ENCODE measurements around the gene NOS1AP. TPM values are rescaled to one million over a fixed set of nuclear protein-coding genes. Genes with fewer than 3 reads are reported as not detected.
A peak's percentile ranks its signal among the peaks of the same experiment; 100 is the strongest.

NOS1AP gene
- total RNA-seq, 1 experiment from 2014 or later = 14.7 TPM

DNA sequence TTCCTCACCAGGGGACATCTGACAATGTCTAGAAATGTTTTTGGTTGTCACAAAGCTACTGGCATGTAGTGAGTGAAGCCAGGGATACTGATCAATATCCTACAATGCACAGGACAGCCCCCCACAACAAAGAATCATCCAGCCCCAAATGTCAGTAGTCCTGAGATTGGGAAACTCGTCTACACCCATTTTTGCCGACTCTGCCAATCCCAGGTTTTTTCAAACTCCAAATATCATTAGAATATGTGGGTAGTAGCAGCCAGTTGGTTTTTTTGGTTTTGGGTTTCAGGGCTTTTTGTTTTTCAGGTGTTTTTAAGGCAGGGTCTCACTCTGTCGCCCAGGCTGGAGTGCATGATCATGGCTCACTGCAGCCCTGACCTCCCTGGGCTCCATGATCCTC is 301.2 kb downstream of the NOS1AP start (continued):
- TF ChIP-seq NFATC4 (CRISPR knock-in tag; IDR thresholded peaks at IDR 0.05) = no peak
- TF ChIP-seq, protein P1, sequence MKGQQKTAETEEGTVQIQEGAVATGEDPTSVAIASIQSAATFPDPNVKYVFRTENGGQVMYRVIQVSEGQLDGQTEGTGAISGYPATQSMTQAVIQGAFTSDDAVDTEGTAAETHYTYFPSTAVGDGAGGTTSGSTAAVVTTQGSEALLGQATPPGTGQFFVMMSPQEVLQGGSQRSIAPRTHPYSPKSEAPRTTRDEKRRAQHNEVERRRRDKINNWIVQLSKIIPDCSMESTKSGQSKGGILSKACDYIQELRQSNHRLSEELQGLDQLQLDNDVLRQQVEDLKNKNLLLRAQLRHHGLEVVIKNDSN (CRISPR knock-in tag; IDR thresholded peaks at IDR 0.05) = no peak
- TF ChIP-seq, protein P2, sequence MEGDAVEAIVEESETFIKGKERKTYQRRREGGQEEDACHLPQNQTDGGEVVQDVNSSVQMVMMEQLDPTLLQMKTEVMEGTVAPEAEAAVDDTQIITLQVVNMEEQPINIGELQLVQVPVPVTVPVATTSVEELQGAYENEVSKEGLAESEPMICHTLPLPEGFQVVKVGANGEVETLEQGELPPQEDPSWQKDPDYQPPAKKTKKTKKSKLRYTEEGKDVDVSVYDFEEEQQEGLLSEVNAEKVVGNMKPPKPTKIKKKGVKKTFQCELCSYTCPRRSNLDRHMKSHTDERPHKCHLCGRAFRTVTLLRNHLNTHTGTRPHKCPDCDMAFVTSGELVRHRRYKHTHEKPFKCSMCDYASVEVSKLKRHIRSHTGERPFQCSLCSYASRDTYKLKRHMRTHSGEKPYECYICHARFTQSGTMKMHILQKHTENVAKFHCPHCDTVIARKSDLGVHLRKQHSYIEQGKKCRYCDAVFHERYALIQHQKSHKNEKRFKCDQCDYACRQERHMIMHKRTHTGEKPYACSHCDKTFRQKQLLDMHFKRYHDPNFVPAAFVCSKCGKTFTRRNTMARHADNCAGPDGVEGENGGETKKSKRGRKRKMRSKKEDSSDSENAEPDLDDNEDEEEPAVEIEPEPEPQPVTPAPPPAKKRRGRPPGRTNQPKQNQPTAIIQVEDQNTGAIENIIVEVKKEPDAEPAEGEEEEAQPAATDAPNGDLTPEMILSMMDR (IDR thresholded peaks at IDR 0.05) = no peak

GRCh38 chr1:162371611-162372010 is 302.1 kb downstream of the NOS1AP start:
- Mint-ChIP-seq H3K27ac (peak overlapping the region; percentile 29), H3K27me3 (ENCODE audit: low read depth) (no peaks in the 10 kb centered on the region), H3K9me3 (no peaks in the 10 kb centered on the region), H3K4me3 (no peak overlapping the region), H3K4me1 (no peaks in the 10 kb centered on the region), H3K36me3 (no peaks in the 10 kb centered on the region; the same call in 1 of the 2 replicates)
- TF ChIP-seq SMAD3 (CRISPR knock-in tag; IDR thresholded peaks at IDR 0.05; ENCODE audit: borderline replicate concordance) (no peak), IRF2 (CRISPR knock-in tag; IDR thresholded peaks at IDR 0.05; ENCODE audit: borderline replicate concordance, low read depth) (no peak), ELF4 (CRISPR knock-in tag; IDR thresholded peaks at IDR 0.05; ENCODE audit: low read depth) (no peak), E2F4 (CRISPR knock-in tag; IDR thresholded peaks at IDR 0.05; ENCODE audit: borderline replicate concordance, low read depth) (no peak), NFYB (CRISPR knock-in tag; conservative IDR thresholded peaks at IDR 0.05; ENCODE audit: low read depth) (no peak), TCF7 (CRISPR knock-in tag; IDR thresholded peaks at IDR 0.05; ENCODE audit: low read depth) (no peak)
- ChIA-PET POLR2A (no interaction called here), CTCF (interaction anchor here (2.2 kb wide), 1 partner anchor 14 kb away, joined by 9 read pairs; no protein-coding TSS in a partner anchor)
- ATAC-seq (no peak), DNase-seq (ENCODE audit: low spot score) (no peak)

GRCh38 chr1:162372159-162373071 is 302.9 kb downstream of the NOS1AP start:
- Mint-ChIP-seq H3K9me3 (no peaks in the 10 kb centered on the region), H3K36me3 (no peaks in the 10 kb centered on the region), H3K27me3 (ENCODE audit: low read depth) (no peaks in the 10 kb centered on the region), H3K27ac (peak overlapping the region; percentile 37), H3K4me1 (no peaks in the 10 kb centered on the region), H3K4me3 (no peak overlapping the region)
- TF ChIP-seq MYBL2 (CRISPR knock-in tag; IDR thresholded peaks at IDR 0.05) = no peak
- TF ChIP-seq ZNF416 (CRISPR knock-in tag; IDR thresholded peaks at IDR 0.05) = no peak
- TF ChIP-seq TEAD4 (CRISPR knock-in tag; IDR thresholded peaks at IDR 0.05) = no peak
- TF ChIP-seq, protein P3, sequence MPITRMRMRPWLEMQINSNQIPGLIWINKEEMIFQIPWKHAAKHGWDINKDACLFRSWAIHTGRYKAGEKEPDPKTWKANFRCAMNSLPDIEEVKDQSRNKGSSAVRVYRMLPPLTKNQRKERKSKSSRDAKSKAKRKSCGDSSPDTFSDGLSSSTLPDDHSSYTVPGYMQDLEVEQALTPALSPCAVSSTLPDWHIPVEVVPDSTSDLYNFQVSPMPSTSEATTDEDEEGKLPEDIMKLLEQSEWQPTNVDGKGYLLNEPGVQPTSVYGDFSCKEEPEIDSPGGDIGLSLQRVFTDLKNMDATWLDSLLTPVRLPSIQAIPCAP (CRISPR knock-in tag; IDR thresholded peaks at IDR 0.05) = no peak
- TF ChIP-seq, protein P4, sequence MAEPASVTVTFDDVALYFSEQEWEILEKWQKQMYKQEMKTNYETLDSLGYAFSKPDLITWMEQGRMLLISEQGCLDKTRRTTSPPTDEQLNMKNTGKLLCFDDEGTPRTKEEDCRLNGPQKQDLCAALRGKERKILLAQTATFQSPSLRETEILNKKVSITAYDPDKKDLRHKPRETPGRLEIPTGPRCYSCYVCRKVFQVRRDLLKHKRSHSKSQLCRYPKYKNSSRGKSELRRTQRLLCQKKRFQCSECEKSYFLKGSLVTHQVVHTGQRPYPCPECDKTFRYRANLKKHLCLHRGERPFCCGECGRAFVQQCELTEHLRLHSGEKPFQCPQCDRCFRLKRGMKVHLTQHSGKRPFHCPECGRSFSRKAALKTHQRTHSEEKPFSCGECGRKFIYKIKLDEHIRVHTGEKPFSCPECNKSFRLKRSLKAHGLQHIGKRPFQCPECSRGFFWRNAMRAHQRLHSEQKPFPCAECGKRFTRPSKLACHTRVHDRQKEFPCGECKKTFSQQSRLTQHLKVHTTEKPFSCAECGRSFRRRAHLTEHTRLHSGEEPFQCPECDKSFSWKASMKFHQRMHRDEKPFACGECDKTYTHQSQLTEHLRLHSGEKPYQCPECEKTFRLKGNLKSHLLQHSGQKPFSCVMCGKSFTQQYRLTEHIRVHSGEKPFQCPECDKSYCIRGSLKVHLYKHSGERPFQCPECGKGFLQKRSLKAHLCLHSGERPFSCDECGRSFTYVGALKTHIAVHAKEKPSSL (CRISPR knock-in tag; conservative IDR thresholded peaks at IDR 0.05) = no peak
- no peak for TF ChIP-seq RORB (CRISPR knock-in tag; IDR thresholded peaks at IDR 0.05)
- TF ChIP-seq ZBTB21 (CRISPR knock-in tag; IDR thresholded peaks at IDR 0.05; ENCODE audit: borderline replicate concordance) = no peak
- TF ChIP-seq GRHL2 (CRISPR knock-in tag; IDR thresholded peaks at IDR 0.05; ENCODE audit: insufficient replicate concordance, severe bottlenecking) = no peak
- TF ChIP-seq ESRRA (CRISPR knock-in tag; IDR thresholded peaks at IDR 0.05; ENCODE audit: borderline replicate concordance) = no peak
- TF ChIP-seq FOXJ3 (CRISPR knock-in tag; IDR thresholded peaks at IDR 0.05; ENCODE audit: borderline replicate concordance) = no peak
- no peak for TF ChIP-seq EMX1 (CRISPR knock-in tag; IDR thresholded peaks at IDR 0.05)
- TF ChIP-seq ETV6 (CRISPR knock-in tag; IDR thresholded peaks at IDR 0.05) = no peak
- no peak for TF ChIP-seq CBFB (CRISPR knock-in tag; IDR thresholded peaks at IDR 0.05; ENCODE audit: low read depth)
- TF ChIP-seq SP1 (CRISPR knock-in tag; conservative IDR thresholded peaks at IDR 0.05) = no peak
- TF ChIP-seq ZNF232 (CRISPR knock-in tag; IDR thresholded peaks at IDR 0.05) = no peak
- DNase-seq (ENCODE audit: low spot score) (no peak), ATAC-seq (no peak)
- POLR2A ChIA-PET = no interaction called here
- CTCF ChIA-PET = interaction anchor here (1.3 to 2.2 kb wide), 2 partner anchors 15 to 26 kb away, joined by 3 to 9 read pairs; no protein-coding TSS in a partner anchor

All from WTC11 (cell line).